ENCODE results near the gene RGS14.

GRCh38 chr5:177354711-177355110 is 3.0 kb upstream of the RGS14 start:
- no peak for TF ChIP-seq CTCF (IDR thresholded peaks at IDR 0.05)
- no peak for TF ChIP-seq POLR2A (IDR thresholded peaks at IDR 0.05)
